Activated CD8-positive, alpha-beta memory T cell treated with anti-CD3 and anti-CD28 coated beads for 24 hours (primary cell): ENCODE results near the gene SPDEF.

Experiments
- DNase-seq: peaks from one replicate; pipeline ENCODE4 v3.0.0-alpha.2; 2020

SPDEF gene

GRCh38 chr6:34511915-34512737 lies 44.0 kb downstream of the SPDEF start:
- DNase-seq, result no peak

GRCh38 chr6:34511214-34511914 lies 44.8 kb downstream of the SPDEF start:
- no peak for DNase-seq

- DNase-seq, result no peak
Observed at GRCh38 chr6:34510299-34510698, 45.8 kb downstream of the SPDEF start.

GRCh38 chr6:34509782-34510181 lies 46.3 kb downstream of the SPDEF start:
- DNase-seq, result no peak

GRCh38 chr6:34508425-34508824 lies 47.7 kb downstream of the SPDEF start:
- DNase-seq, result no peak

- DNase-seq, result no peak
Observed at GRCh38 chr6:34506718-34507117, 49.4 kb downstream of the SPDEF start.

- DNase-seq, result no peak
Observed at GRCh38 chr6:34497411-34497810, 58.7 kb downstream of the SPDEF start.

GRCh38 chr6:34496103-34496685 lies 59.9 kb downstream of the SPDEF start:
- DNase-seq, result no peak

- no peak for DNase-seq
Observed at GRCh38 chr6:34494973-34495372, 61.2 kb downstream of the SPDEF start.

GRCh38 chr6:34493344-34493743 lies 62.8 kb downstream of the SPDEF start:
- no peak for DNase-seq

- no peak for DNase-seq
Observed at GRCh38 chr6:34491091-34491430, 65.1 kb downstream of the SPDEF start.

GRCh38 chr6:34490390-34491090 lies 65.6 kb downstream of the SPDEF start:
- DNase-seq, result no peak

- no peak for DNase-seq
Observed at GRCh38 chr6:34489207-34489805, 66.8 kb downstream of the SPDEF start.
